K562 (cell line): ENCODE measurements around the gene SLC16A4. TPM values are rescaled to one million over a fixed set of nuclear protein-coding genes. Genes with fewer than 3 reads are reported as not detected.

ENCODE experiments used
- ATAC-seq: fragments of 200-7000 bp; cut with Tn5 transposase; 3 replicates; pipeline ENCODE4 v1.9.1; 2020; ENCODE audit warnings: moderate library complexity
- BruUV-seq: library from RNA; stranded (reverse); fragments of 400-500 nt; replicated peaks from 2 replicates; lab custom pipeline; 2021; lab: Mats Ljungman, UMichigan
- CTCF ChIA-PET: fragments of 300-600 bp; formaldehyde crosslinking; extraction: SDS; loops from one replicate; lab custom pipeline; 2021; ENCODE audit warnings: low intra/inter-chr PET ratio; lab: Yijun Ruan, JAX
- POLR2A ChIA-PET: fragments of 300-600, 350-650 bp; sonication (Branson Sonifier 250); formaldehyde crosslinking; extraction: SDS; loops from one replicate; lab custom pipeline; 2021; ENCODE audit warnings: antibody characterized with exemption, inconsistent platforms; lab: Yijun Ruan, JAX
- DNase-seq, 4 experiments: peaks; one replicate each; pipeline versions ENCODE4 v3.0.0 to v3.0.0-alpha.2; 2011 to 2018; ENCODE audit warnings: low spot score in 3 of 4, mixed read lengths in 3 of 4; ENCODE audit errors: extremely low read depth in 1 of 4
- FAIRE-seq: peaks from 2 replicates; lab custom pipeline; 2011; peaks lifted over from hg19 to GRCh38; lab: Jason Lieb, UNC
- H2AFZ ChIP-seq: 2 replicates; pipeline ENCODE4 v1.6.0; 2011; ENCODE audit warnings: low read depth, low read length, control low read depth, inconsistent platforms
- H3K27ac ChIP-seq: fragments of 200-600 bp; 3 replicates; pipeline ENCODE4 v1.8.0; 2011; ENCODE audit warnings: low read depth, mild to moderate bottlenecking, control low read depth, inconsistent platforms, low read length, moderate library complexity, mixed read lengths; ENCODE audit errors: extremely low read depth
- H3K27me3 ChIP-seq, 2 experiments: fragments of 300-600 bp in 1 of 2; 2 replicates in 1 of 2; 3 replicates in 1 of 2; pipeline versions ENCODE4 v1.6.0 to v1.8.0; 2011; ENCODE audit warnings: inconsistent platforms in 2 of 2, low read length in 2 of 2, mild to moderate bottlenecking in 1 of 2, mixed read lengths in 1 of 2, moderate library complexity in 1 of 2; ENCODE audit not compliant: control insufficient read depth in 2 of 2, insufficient read depth in 2 of 2
- H3K36me3 ChIP-seq: fragments of 300-600 bp; 3 replicates; pipeline ENCODE4 v1.8.0; 2011; ENCODE audit warnings: mild to moderate bottlenecking, low read length, inconsistent platforms; ENCODE audit not compliant: control insufficient read depth, insufficient read depth
- H3K4me1 ChIP-seq, 2 experiments: fragments of 200-600 bp in 1 of 2; replicated peaks in 1 of 2; 2 replicates in 1 of 2; 3 replicates in 1 of 2; pipeline versions ENCODE4 v1.5.1 to v1.8.0; 2011; ENCODE audit warnings: inconsistent platforms in 2 of 2, low read length in 2 of 2, mild to moderate bottlenecking in 1 of 2, mixed read lengths in 1 of 2, moderate library complexity in 1 of 2; ENCODE audit not compliant: control insufficient read depth in 2 of 2, insufficient read depth in 2 of 2
- H3K4me2 ChIP-seq: 2 replicates; pipeline ENCODE4 v1.6.1; 2011; ENCODE audit warnings: low read length, control low read depth, inconsistent platforms, mixed read lengths; ENCODE audit not compliant: insufficient read depth
- H3K4me3 ChIP-seq: fragments of 200-600 bp; sonication (generic), shearing (Covaris generic); 2 replicates; pipeline ENCODE4 v1.5.1; 2016; ENCODE audit warnings: control low read depth, inconsistent platforms
- H3K79me2 ChIP-seq: fragments of 200-600 bp; 3 replicates; pipeline ENCODE4 v1.8.0; 2011; ENCODE audit warnings: low read length, inconsistent platforms; ENCODE audit not compliant: control insufficient read depth, insufficient read depth
- H3K9ac ChIP-seq, 2 experiments: 2 replicates each; pipeline versions ENCODE4 v1.6.0 to v1.6.1; 2011; ENCODE audit warnings: low read depth in 2 of 2, low read length in 2 of 2, control low read depth in 1 of 2, inconsistent platforms in 1 of 2, mild to moderate bottlenecking in 1 of 2, mixed read lengths in 1 of 2; ENCODE audit not compliant: insufficient read depth in 1 of 2
- H3K9me1 ChIP-seq: one replicate; pipeline ENCODE4 v1.6.0; 2011; ENCODE audit warnings: inconsistent platforms, mild to moderate bottlenecking, low read length, moderate library complexity; ENCODE audit not compliant: control insufficient read depth, insufficient read depth
- H3K9me3 ChIP-seq: replicated peaks from 2 replicates; pipeline ENCODE4 v1.5.1; 2011; ENCODE audit warnings: low read depth, low read length, inconsistent platforms; ENCODE audit not compliant: control insufficient read depth, insufficient read depth
- H4K20me1 ChIP-seq: replicated peaks from 2 replicates; pipeline ENCODE4 v1.6.1; 2011; ENCODE audit warnings: low read length, inconsistent platforms, mixed read lengths; ENCODE audit not compliant: control insufficient read depth, insufficient read depth
- ZBTB1 ChIP-seq: sonication (generic); formaldehyde crosslinking; IDR thresholded peaks from 2 replicates; pipeline ENCODE4 v1.8.1; 2023; ENCODE audit warnings: missing genetic modification reagents, low read depth, mild to moderate bottlenecking, borderline replicate concordance
- WGBS: fragments of 100-300 bp; shearing (Covaris generic); methylation state at CpG from one replicate; pipeline ENCODE4 v1.1.6; 2016; ENCODE audit warnings: low coverage, mixed read lengths; ENCODE audit not compliant: insufficient coverage; ENCODE audit errors: missing lambda C conversion rate; 5-methylcytosine and 5-hydroxymethylcytosine counted together
- in situ Hi-C: fragments of 300-500 bp; cut with MboI; formaldehyde crosslinking; loops from 4 replicates; pipeline ENCODE4 v1.15.0; 2018; ENCODE audit warnings: inconsistent platforms, mixed read lengths
- intact Hi-C: fragments of 100-400 bp; cut with micrococcal nuclease; formaldehyde crosslinking; loops from 2 replicates; pipeline ENCODE4 v1.14.2; 2022
- polyA plus RNA-seq, 8 experiments: library from polyadenylated mRNA; depleted of rRNA in 4 of 8; stranded (reverse) in 5 of 8; unstranded in 3 of 8; fragments of >200 nt; fragmentation: Nextera tagmentation in 2 of 8; fragmentation: Illumina TruSeq in 1 of 8; extraction: Ambion mirVana in 2 of 8; extraction: Trizol in 1 of 8; gene quantifications; 2 replicates each; pipeline versions ENCODE4 v1.2.1 to v1.2.3, GENCODE V29; 2011 to 2014; ENCODE audit warnings: inconsistent platforms in 1 of 8, missing spikeins in 1 of 8
- total RNA-seq, 7 experiments: library from RNA; depleted of rRNA in 6 of 7; stranded (reverse); fragments of >200 nt in 6 of 7; fragmentation: Illumina TruSeq in 2 of 7; extraction: Trizol in 2 of 7; gene quantifications; 2 replicates each; pipeline versions ENCODE4 v1.2.1 to v1.2.3, GENCODE V29; 2011 to 2021; ENCODE audit warnings: low replicate concordance in 1 of 7
- TF ChIP-seq, protein P1 (sequence below): fragments of 250-450 bp; sonication (Bioruptor Pico); IDR thresholded peaks from 2 replicates; pipeline ENCODE4 v1.4.0; 2020
- TF ChIP-seq, protein P2 (sequence below): sonication (generic); formaldehyde crosslinking; IDR thresholded peaks from 2 replicates; pipeline ENCODE4 v1.8.0; 2022; ENCODE audit warnings: missing genetic modification reagents, mild to moderate bottlenecking, borderline replicate concordance

SLC16A4 gene
- total and polyA plus RNA-seq, 9 of the 15 experiments (the other 6 are each of a cell fraction or from before 2014, with no cell fraction given): 0.04 to 0.31 (median 0.18) TPM; not detected in 1

DNA sequence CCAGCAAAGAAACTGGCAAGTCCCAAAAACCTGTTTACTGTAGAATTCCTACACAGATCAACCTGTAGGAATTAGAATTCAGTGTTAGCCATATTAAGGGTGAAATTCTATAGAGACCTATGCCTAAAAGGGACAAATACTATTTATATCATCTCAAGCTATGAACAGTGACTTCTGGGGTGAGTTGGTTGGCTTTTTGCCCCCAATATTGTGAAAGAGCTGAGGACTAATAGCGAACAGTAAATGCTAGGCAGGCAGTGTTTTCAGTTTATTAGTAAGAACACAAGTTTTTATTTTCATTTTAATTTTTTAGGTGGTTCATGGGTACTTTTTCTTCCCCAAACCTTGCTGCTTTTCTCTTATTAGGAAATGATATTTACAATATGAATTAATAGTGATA, 15.3 kb downstream of the SLC16A4 start:
- DNase-seq: no peak
- POLR2A ChIA-PET: interaction anchor here (1.0 to 4.3 kb wide), 3 partner anchors 12 to 40 kb away, joined by 4 to 17 read pairs (median 6); partner anchors contain the start of gene RBM15
- H3K9me3 ChIP-seq: no peaks in the 10 kb centered on the region
- H3K9ac ChIP-seq: no peak overlapping the region
- TF ChIP-seq ZBTB1: no peak
- TF ChIP-seq, protein P1, sequence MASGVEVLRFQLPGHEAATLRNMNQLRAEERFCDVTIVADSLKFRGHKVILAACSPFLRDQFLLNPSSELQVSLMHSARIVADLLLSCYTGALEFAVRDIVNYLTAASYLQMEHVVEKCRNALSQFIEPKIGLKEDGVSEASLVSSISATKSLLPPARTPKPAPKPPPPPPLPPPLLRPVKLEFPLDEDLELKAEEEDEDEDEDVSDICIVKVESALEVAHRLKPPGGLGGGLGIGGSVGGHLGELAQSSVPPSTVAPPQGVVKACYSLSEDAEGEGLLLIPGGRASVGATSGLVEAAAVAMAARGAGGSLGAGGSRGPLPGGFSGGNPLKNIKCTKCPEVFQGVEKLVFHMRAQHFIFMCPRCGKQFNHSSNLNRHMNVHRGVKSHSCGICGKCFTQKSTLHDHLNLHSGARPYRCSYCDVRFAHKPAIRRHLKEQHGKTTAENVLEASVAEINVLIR (CRISPR knock-in tag): no peak
- TF ChIP-seq, protein P2, sequence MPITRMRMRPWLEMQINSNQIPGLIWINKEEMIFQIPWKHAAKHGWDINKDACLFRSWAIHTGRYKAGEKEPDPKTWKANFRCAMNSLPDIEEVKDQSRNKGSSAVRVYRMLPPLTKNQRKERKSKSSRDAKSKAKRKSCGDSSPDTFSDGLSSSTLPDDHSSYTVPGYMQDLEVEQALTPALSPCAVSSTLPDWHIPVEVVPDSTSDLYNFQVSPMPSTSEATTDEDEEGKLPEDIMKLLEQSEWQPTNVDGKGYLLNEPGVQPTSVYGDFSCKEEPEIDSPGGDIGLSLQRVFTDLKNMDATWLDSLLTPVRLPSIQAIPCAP: no peak
- TF ChIP-seq, all 486 proteins: peak for 0
- FAIRE-seq (no peak), ATAC-seq (no peak)
- in situ Hi-C loops (no loop called here), intact Hi-C loops (no loop called here)
- Histone ChIP-seq H2AFZ (no peak overlapping the region), H4K20me1 (no peaks in the 10 kb centered on the region), H3K4me2 (no peak overlapping the region), H3K27me3 (no peaks in the 10 kb centered on the region), H3K36me3 (peaks cover 87% of the 10 kb centered on the region), H3K27ac (no peak overlapping the region), H3K4me3 (no peak overlapping the region), H3K9me1 (no peaks in the 10 kb centered on the region), H3K79me2 (peaks cover 11% of the 10 kb centered on the region; the same call in 2 of the 3 replicates), H3K4me1 (no peaks in the 10 kb centered on the region; a peak in 1 of 5 replicates)
- 100% methylated on average over 1 of the region's 1 CpG for WGBS
- BruUV-seq: no TSS peak
- CTCF ChIA-PET: no interaction called here
